IMR-90 (cell line): ENCODE measurements around the gene AREL1. TPM values are rescaled to one million over a fixed set of nuclear protein-coding genes. Genes with fewer than 3 reads are reported as not detected.
A peak's percentile ranks its signal among the peaks of the same experiment; 100 is the strongest.

Experiments
- ATAC-seq: fragments of 200-7000 bp; cut with Tn5 transposase; 2 replicates; pipeline ENCODE4 v1.9.1; 2020; ENCODE audit warnings: low read depth, mild to moderate bottlenecking, moderate library complexity
- BruUV-seq: library from RNA; stranded (reverse); fragments of 400-500 nt; replicated peaks from 2 replicates; lab custom pipeline; 2021; lab: Mats Ljungman, UMichigan
- CTCF ChIA-PET: fragments of 300-600 bp; formaldehyde crosslinking; extraction: SDS; loops from one replicate; lab custom pipeline; 2021; ENCODE audit warnings: antibody characterized with exemption; lab: Yijun Ruan, JAX
- POLR2A ChIA-PET: fragments of 300-600 bp; sonication (Branson Sonifier 250); formaldehyde crosslinking; loops from one replicate; lab custom pipeline; 2022; ENCODE audit warnings: antibody characterized with exemption; ENCODE audit not compliant: unreplicated experiment; lab: Charles Lee
- DNase-seq: peaks from one replicate; pipeline ENCODE4 v3.0.0; 2013
- H2AFZ ChIP-seq: replicated peaks from 2 replicates; pipeline ENCODE3; 2013; ENCODE audit warnings: low read length, mild to moderate bottlenecking; ENCODE audit not compliant: poor library complexity
- H2AK5ac ChIP-seq: 2 replicates; pipeline ENCODE4 v1.6.1; 2013; ENCODE audit warnings: low read depth, low read length, inconsistent platforms
- H2AK9ac ChIP-seq: replicated peaks from 2 replicates; pipeline ENCODE3; 2013; ENCODE audit warnings: mild to moderate bottlenecking, low read depth, low read length, moderate library complexity; ENCODE audit not compliant: poor library complexity
- H2BK120ac ChIP-seq: 2 replicates; pipeline ENCODE4 v1.6.1; 2013; ENCODE audit warnings: low read depth, low read length, inconsistent platforms
- H2BK15ac ChIP-seq: 3 replicates; pipeline ENCODE4 v1.6.1; 2013; ENCODE audit warnings: low read depth, low read length, inconsistent platforms
- H2BK20ac ChIP-seq: 2 replicates; pipeline ENCODE4 v1.6.1; 2013; ENCODE audit warnings: low read depth, mild to moderate bottlenecking, inconsistent platforms, low read length, moderate library complexity
- H2BK5ac ChIP-seq: 2 replicates; pipeline ENCODE4 v1.6.1; 2013; ENCODE audit warnings: mild to moderate bottlenecking, low read depth, low read length, inconsistent platforms; ENCODE audit not compliant: poor library complexity, severe bottlenecking
- H3K14ac ChIP-seq: replicated peaks from 2 replicates; pipeline ENCODE4 v1.6.1; 2013; ENCODE audit warnings: low read depth, low read length, inconsistent platforms
- H3K18ac ChIP-seq: 2 replicates; pipeline ENCODE4 v1.6.1; 2013; ENCODE audit warnings: low read depth, low read length, control low read depth
- H3K23ac ChIP-seq: 2 replicates; pipeline ENCODE4 v1.6.1; 2013; ENCODE audit warnings: low read depth, low read length, inconsistent platforms
- H3K27ac ChIP-seq: 2 replicates; pipeline ENCODE4 v1.5.1; 2013; ENCODE audit warnings: mild to moderate bottlenecking, control low read depth, low read length; ENCODE audit not compliant: insufficient read depth
- H3K27me3 ChIP-seq: 2 replicates; pipeline ENCODE4 v1.6.1; 2013; ENCODE audit warnings: low read length; ENCODE audit not compliant: control insufficient read depth, insufficient read depth
- H3K36me3 ChIP-seq: 2 replicates; pipeline ENCODE4 v1.6.1; 2013; ENCODE audit warnings: low read length, mixed read lengths; ENCODE audit not compliant: control insufficient read depth, insufficient read depth
- H3K4ac ChIP-seq: 2 replicates; pipeline ENCODE4 v1.6.1; 2013; ENCODE audit warnings: low read depth, low read length, inconsistent platforms
- H3K4me1 ChIP-seq: 2 replicates; pipeline ENCODE4 v1.6.1; 2013; ENCODE audit warnings: low read length, mixed read lengths; ENCODE audit not compliant: control insufficient read depth, insufficient read depth
- H3K4me2 ChIP-seq: 2 replicates; pipeline ENCODE4 v1.6.1; 2013; ENCODE audit warnings: low read depth, mild to moderate bottlenecking, control low read depth, low read length, moderate library complexity
- H3K4me3 ChIP-seq: 2 replicates; pipeline ENCODE4 v1.5.1; 2013; ENCODE audit warnings: low read depth, mild to moderate bottlenecking, control low read depth, low read length, moderate library complexity; ENCODE audit not compliant: insufficient read depth
- H3K56ac ChIP-seq: 2 replicates; pipeline ENCODE4 v1.6.1; 2013; ENCODE audit warnings: low read length, inconsistent platforms; ENCODE audit not compliant: insufficient read depth; ENCODE audit errors: extremely low read depth
- H3K79me1 ChIP-seq, 2 experiments: 2 replicates each; pipeline ENCODE4 v1.6.1; 2013; ENCODE audit warnings: low read length in 2 of 2, inconsistent platforms in 1 of 2, low read depth in 1 of 2
- H3K9ac ChIP-seq: 2 replicates; pipeline ENCODE4 v1.6.1; 2013; ENCODE audit warnings: low read depth, low read length, control low read depth
- H3K9me1 ChIP-seq: 2 replicates; pipeline ENCODE4 v1.6.1; 2013; ENCODE audit warnings: low read length, inconsistent platforms; ENCODE audit not compliant: insufficient read depth
- H3K9me3 ChIP-seq: 2 replicates; pipeline ENCODE4 v1.6.1; 2013; ENCODE audit warnings: low read length; ENCODE audit not compliant: control insufficient read depth, insufficient read depth
- H4K20me1 ChIP-seq: 2 replicates; pipeline ENCODE4 v1.6.1; 2013; ENCODE audit warnings: low read length, inconsistent platforms; ENCODE audit not compliant: insufficient read depth
- H4K5ac ChIP-seq: 2 replicates; pipeline ENCODE4 v1.6.1; 2013; ENCODE audit warnings: mild to moderate bottlenecking, low read depth, low read length, control low read depth
- H4K8ac ChIP-seq, 2 experiments: 2 replicates each; pipeline ENCODE4 v1.6.1; 2013; ENCODE audit warnings: low read depth in 2 of 2, low read length in 2 of 2, control low read depth in 1 of 2, inconsistent platforms in 1 of 2
- H4K91ac ChIP-seq: 2 replicates; pipeline ENCODE4 v1.6.1; 2013; ENCODE audit warnings: low read depth, low read length, inconsistent platforms; ENCODE audit not compliant: insufficient read depth
- BHLHE40 ChIP-seq: fragments of 150-350 bp; IDR thresholded peaks from 2 replicates; pipeline ENCODE4 v1.6.1; 2016; ENCODE audit warnings: mild to moderate bottlenecking, low read depth, low read length
- CEBPB ChIP-seq: IDR thresholded peaks from 2 replicates; pipeline ENCODE4 v1.6.1; 2012; ENCODE audit warnings: low read depth, low read length, improper control_type of control experiment
- CHD1 ChIP-seq: IDR thresholded peaks from 2 replicates; pipeline ENCODE4 v1.6.1; 2012; ENCODE audit warnings: low read depth, low read length, improper control_type of control experiment
- ELK1 ChIP-seq: fragments of 150-350 bp; IDR thresholded peaks from 2 replicates; pipeline ENCODE4 v1.6.1; 2016; ENCODE audit warnings: low read depth, mild to moderate bottlenecking, low read length, moderate library complexity, borderline replicate concordance
- FOS ChIP-seq: fragments of 150-350 bp; IDR thresholded peaks from 2 replicates; pipeline ENCODE4 v1.6.1; 2016; ENCODE audit warnings: low read depth, low read length
- MAFK ChIP-seq: IDR thresholded peaks from 2 replicates; pipeline ENCODE4 v1.6.1; 2012; ENCODE audit warnings: low read depth, low read length, improper control_type of control experiment
- MAZ ChIP-seq: IDR thresholded peaks from 2 replicates; pipeline ENCODE4 v1.6.1; 2012; ENCODE audit warnings: low read depth, mild to moderate bottlenecking, low read length, improper control_type of control experiment, moderate library complexity, borderline replicate concordance
- MXI1 ChIP-seq: IDR thresholded peaks from 2 replicates; pipeline ENCODE4 v1.6.1; 2012; ENCODE audit warnings: low read depth, mild to moderate bottlenecking, low read length, moderate library complexity, borderline replicate concordance
- NFE2L2 ChIP-seq: fragments of 150-350 bp; IDR thresholded peaks from 2 replicates; pipeline ENCODE4 v1.6.1; 2016; ENCODE audit warnings: low read depth, mild to moderate bottlenecking, low read length
- POLR2A ChIP-seq: IDR thresholded peaks from 2 replicates; pipeline ENCODE4 v1.6.1; 2012; ENCODE audit warnings: mild to moderate bottlenecking, low read depth, low read length
- RAD21 ChIP-seq: IDR thresholded peaks from 2 replicates; pipeline ENCODE4 v1.6.1; 2012; ENCODE audit warnings: low read length, improper control_type of control experiment
- RCOR1 ChIP-seq: IDR thresholded peaks from 2 replicates; pipeline ENCODE4 v1.6.1; 2012; ENCODE audit warnings: mild to moderate bottlenecking, low read length, improper control_type of control experiment; ENCODE audit not compliant: insufficient replicate concordance
- SMC3 ChIP-seq: fragments of 150-350 bp; IDR thresholded peaks from 2 replicates; pipeline ENCODE4 v1.6.1; 2016; ENCODE audit warnings: low read depth, mild to moderate bottlenecking, antibody characterized with exemption, low read length, moderate library complexity
- WGBS, 2 experiments: methylation state at CpG; one replicate each; pipeline versions ENCODE4 v1.1.5 to v1.1.7; 2013; ENCODE audit warnings: missing lambda C conversion rate in 2 of 2; ENCODE audit not compliant: insufficient read length in 1 of 2; ENCODE audit errors: extremely low coverage in 2 of 2; 5-methylcytosine and 5-hydroxymethylcytosine counted together
- dilution Hi-C: fragments of 300-500 bp; cut with HindIII; formaldehyde crosslinking; loops from one replicate; pipeline ENCODE4 v1.14.3; 2018; ENCODE audit warnings: low sequenced_read_pairs; ENCODE audit not compliant: unreplicated experiment
- in situ Hi-C: fragments of 300-500 bp; cut with MboI; formaldehyde crosslinking; loops from 3 replicates; pipeline ENCODE4 v1.14.3; 2019; ENCODE audit warnings: low sequenced_read_pairs, inconsistent platforms, mixed read lengths
- intact Hi-C: fragments of 100-400 bp; cut with micrococcal nuclease; formaldehyde crosslinking; loops from 2 replicates; pipeline ENCODE4 v1.10.0; 2022
- polyA plus RNA-seq, 3 experiments: library from polyadenylated mRNA; depleted of rRNA; stranded (reverse); fragments of >200 nt; gene quantifications; 2 replicates each; pipeline ENCODE4 v1.2.3, GENCODE V29; 2012; ENCODE audit warnings: low replicate concordance in 1 of 3
- total RNA-seq: library from RNA; depleted of rRNA; stranded (reverse); fragments of >200 nt; gene quantifications from 2 replicates; pipeline ENCODE4 v1.2.3, GENCODE V29; 2012
- TF ChIP-seq, protein P1 (sequence below): fragments of 150-350 bp; IDR thresholded peaks from 2 replicates; pipeline ENCODE4 v1.6.1; 2017; ENCODE audit warnings: mild to moderate bottlenecking, antibody characterized with exemption, low read length, low read depth
- TF ChIP-seq, protein P2 (sequence below): conservative IDR thresholded peaks from 2 replicates; pipeline ENCODE4 v1.5.1; 2012; ENCODE audit warnings: mild to moderate bottlenecking, low read depth, low read length, improper control_type of control experiment

Gene AREL1
- total and polyA plus RNA-seq, 2 of the 4 experiments (the other 2 are of a cell fraction), result 30.0 to 39.3 TPM

- Histone ChIP-seq H3K27ac (no peak overlapping the region), H3K4ac (no peak overlapping the region), H4K91ac (no peak overlapping the region), H3K79me1 (peaks cover 43 to 73% of the 10 kb centered on the region in 2 experiments), H3K4me1 (peaks cover 11% of the 10 kb centered on the region), H3K9me1 (peaks cover 24% of the 10 kb centered on the region), H2BK20ac (no peak overlapping the region), H3K23ac (no peak overlapping the region), H3K4me2 (no peak overlapping the region), H2BK5ac (peak overlapping the region; percentile 29), H3K9me3 (peaks cover 3% of the 10 kb centered on the region; the same call in 1 of the 2 replicates), H3K14ac (no peak overlapping the region), H3K9ac (no peak overlapping the region), H4K5ac (no peak overlapping the region), H3K4me3 (no peak overlapping the region), H2AFZ (no peak overlapping the region), H2AK9ac (no peak overlapping the region), H2BK120ac (no peak overlapping the region), H4K8ac (no peak overlapping the region), H3K36me3 (no peaks in the 10 kb centered on the region), H4K20me1 (peaks cover 31% of the 10 kb centered on the region; the same call in 1 of the 2 replicates), H3K18ac (no peak overlapping the region), H3K56ac (no peak overlapping the region), H2AK5ac (no peak overlapping the region), H2BK15ac (no peak overlapping the region), H3K27me3 (no peaks in the 10 kb centered on the region)
- ChIA-PET POLR2A (no interaction called here), CTCF (no interaction called here)
- in situ Hi-C loops, result no loop called here
- DNase-seq (no peak), ATAC-seq (no peak)
- 100% methylated on average over 1 of the region's 4 CpGs; no CpG with 5 or more reads in 1 of the 2 experiments for WGBS, 2 experiments
- TF ChIP-seq RCOR1, result no peak
- no peak for TF ChIP-seq NFE2L2
- TF ChIP-seq RAD21, result no peak
- TF ChIP-seq CEBPB, result no peak
- TF ChIP-seq FOS, result no peak
- no peak for TF ChIP-seq POLR2A
- TF ChIP-seq CHD1, result no peak
- no peak for TF ChIP-seq MXI1
- TF ChIP-seq, protein P1, sequence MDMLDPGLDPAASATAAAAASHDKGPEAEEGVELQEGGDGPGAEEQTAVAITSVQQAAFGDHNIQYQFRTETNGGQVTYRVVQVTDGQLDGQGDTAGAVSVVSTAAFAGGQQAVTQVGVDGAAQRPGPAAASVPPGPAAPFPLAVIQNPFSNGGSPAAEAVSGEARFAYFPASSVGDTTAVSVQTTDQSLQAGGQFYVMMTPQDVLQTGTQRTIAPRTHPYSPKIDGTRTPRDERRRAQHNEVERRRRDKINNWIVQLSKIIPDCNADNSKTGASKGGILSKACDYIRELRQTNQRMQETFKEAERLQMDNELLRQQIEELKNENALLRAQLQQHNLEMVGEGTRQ, result no peak
- TF ChIP-seq, protein P2, sequence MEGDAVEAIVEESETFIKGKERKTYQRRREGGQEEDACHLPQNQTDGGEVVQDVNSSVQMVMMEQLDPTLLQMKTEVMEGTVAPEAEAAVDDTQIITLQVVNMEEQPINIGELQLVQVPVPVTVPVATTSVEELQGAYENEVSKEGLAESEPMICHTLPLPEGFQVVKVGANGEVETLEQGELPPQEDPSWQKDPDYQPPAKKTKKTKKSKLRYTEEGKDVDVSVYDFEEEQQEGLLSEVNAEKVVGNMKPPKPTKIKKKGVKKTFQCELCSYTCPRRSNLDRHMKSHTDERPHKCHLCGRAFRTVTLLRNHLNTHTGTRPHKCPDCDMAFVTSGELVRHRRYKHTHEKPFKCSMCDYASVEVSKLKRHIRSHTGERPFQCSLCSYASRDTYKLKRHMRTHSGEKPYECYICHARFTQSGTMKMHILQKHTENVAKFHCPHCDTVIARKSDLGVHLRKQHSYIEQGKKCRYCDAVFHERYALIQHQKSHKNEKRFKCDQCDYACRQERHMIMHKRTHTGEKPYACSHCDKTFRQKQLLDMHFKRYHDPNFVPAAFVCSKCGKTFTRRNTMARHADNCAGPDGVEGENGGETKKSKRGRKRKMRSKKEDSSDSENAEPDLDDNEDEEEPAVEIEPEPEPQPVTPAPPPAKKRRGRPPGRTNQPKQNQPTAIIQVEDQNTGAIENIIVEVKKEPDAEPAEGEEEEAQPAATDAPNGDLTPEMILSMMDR, result no peak
- TF ChIP-seq MAFK, result no peak
- TF ChIP-seq SMC3, result no peak
- no peak for TF ChIP-seq BHLHE40
- TF ChIP-seq MAZ, result no peak
- no peak for TF ChIP-seq ELK1
- no TSS peak for BruUV-seq
- intact Hi-C loops, result no loop called here
- dilution Hi-C loops, result no loop called here
Measured at GRCh38 chr14:74698465-74698864, 14.4 kb downstream of the AREL1 start.
